ENCODE data around the gene ABHD17A.

ABHD17A gene

GRCh38 chr19:1832046-1832663 lies 53.1 kb downstream of the ABHD17A start:
- DNase-seq: no peak

GRCh38 chr19:1830978-1831377 lies 54.3 kb downstream of the ABHD17A start:
- DNase-seq: no peak

GRCh38 chr19:1830568-1830967 lies 54.7 kb downstream of the ABHD17A start:
- no peak for DNase-seq

- DNase-seq: no peak
Measured at GRCh38 chr19:1829958-1830357, 55.3 kb downstream of the ABHD17A start.

- DNase-seq: no peak
Measured at GRCh38 chr19:1828279-1829238, 56.7 kb downstream of the ABHD17A start.

GRCh38 chr19:1827566-1828278 lies 57.6 kb downstream of the ABHD17A start:
- DNase-seq: no peak

All from CD4-positive, alpha-beta T cell treated with Interferon alpha-2 for 1 hour (primary cell).